ENCODE data around the gene DGKQ. TPM values are rescaled to one million over a fixed set of nuclear protein-coding genes. Genes with fewer than 3 reads are reported as not detected.

The DGKQ gene
- total RNA-seq, 2 experiments from 2014 or later = 20.5 to 21.3 TPM

DNA sequence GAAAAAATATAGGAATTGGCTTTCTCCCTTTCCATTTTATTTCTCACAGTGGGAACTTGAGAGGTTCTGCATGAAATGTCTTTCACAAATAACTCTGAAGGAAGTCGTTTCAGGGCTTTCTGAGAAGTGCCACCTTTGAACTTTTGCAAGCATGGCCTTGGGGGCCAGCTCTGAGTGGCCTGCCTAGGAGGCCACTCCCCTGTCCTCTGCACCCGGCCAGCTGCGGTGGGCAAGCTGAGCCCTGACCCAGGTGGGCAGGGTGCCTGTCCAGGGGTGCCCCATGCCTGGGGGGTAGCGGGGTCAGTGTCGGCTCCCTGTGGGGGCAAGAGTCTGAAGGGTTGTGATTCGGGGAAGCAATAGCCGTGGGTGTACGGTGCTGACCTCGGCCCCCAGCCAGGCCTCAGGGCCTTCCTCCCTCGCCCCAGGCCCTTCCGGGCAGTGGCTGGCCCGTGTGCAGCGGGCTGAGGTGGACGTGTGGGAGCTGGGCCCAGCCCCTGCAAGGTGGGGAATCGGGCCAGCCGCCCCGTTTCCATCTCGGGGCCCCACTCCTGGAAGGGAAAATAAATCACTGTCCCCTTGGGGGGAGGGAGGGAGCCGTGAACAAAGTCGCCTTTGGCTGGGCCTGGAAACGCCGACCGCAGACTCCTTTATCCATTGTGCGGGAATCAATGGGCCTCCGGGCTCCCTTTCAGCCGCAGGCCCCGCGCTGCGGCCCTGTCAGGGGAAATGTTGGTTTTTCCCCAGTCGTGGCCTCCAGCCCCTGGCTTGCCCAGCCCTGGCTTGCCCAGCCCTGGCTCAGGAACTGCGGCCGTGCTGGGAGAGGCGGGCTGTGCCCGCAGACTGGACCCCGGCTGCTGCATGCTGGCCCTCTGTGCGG, 41.2 kb upstream of the DGKQ start:
- no peak overlapping the region for H3K4me3 Mint-ChIP-seq
- H3K27ac Mint-ChIP-seq = no peak overlapping the region
- ChIA-PET CTCF (no interaction called here), POLR2A (no interaction called here)
- no peaks in the 10 kb centered on the region for H3K9me3 Mint-ChIP-seq
- peaks cover 13% of the 10 kb centered on the region for H3K4me1 Mint-ChIP-seq
- H3K36me3 Mint-ChIP-seq (ENCODE audit: low read depth) = no peaks in the 10 kb centered on the region
- no peak for DNase-seq
- H3K27me3 Mint-ChIP-seq = no peaks in the 10 kb centered on the region

- Mint-ChIP-seq H3K4me3 (no peak overlapping the region), H3K27ac (no peak overlapping the region), H3K27me3 (peaks cover 7% of the 10 kb centered on the region), H3K4me1 (peaks cover 20% of the 10 kb centered on the region), H3K36me3 (ENCODE audit: low read depth) (peaks cover 1% of the 10 kb centered on the region), H3K9me3 (no peaks in the 10 kb centered on the region)
- DNase-seq = no peak
- ChIA-PET CTCF (no interaction called here), POLR2A (interaction anchor here (0.5 to 0.6 kb wide), 2 partner anchors 881 to 1544 kb away, joined by 4 read pairs; no protein-coding TSS in a partner anchor)
Measured at GRCh38 chr4:1013225-1014073, 40.1 kb upstream of the DGKQ start.

DNA sequence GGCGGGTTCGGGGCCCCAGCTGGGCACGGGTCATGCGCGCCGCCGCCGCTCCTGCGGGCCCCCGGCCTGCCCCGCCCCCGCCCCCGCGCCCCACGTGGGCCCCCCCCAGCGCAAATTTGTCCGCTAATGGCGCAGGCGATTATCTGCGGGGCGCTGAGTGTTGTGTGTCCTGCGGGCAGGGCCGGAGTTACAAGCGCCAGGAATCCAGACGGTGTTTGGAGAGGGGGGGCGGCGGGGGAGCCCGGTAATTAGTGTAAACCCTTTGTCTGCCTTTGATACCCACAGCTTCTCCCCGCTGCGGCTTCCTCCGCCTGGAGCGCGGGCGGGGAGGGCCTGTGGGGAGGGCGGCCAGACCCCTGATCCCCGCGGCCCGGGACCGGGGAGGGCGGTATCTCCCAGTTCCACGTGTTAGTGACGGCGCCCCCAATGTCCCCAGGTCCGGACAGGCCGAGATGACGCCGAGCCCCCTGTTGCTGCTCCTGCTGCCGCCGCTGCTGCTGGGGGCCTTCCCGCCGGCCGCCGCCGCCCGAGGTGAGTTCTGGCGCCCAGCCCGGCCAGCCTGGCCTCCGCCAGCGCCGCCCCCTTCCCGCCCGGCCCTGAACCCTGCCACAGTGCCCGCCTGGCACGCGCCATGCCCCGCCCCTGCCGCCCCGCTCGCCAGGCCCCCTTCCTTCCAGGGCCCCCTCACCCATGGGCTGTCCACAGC, 38.8 kb upstream of the DGKQ start:
- Mint-ChIP-seq H3K4me1 (peaks cover 20% of the 10 kb centered on the region), H3K27ac (no peak overlapping the region), H3K9me3 (no peaks in the 10 kb centered on the region), H3K4me3 (peak overlapping the region; percentile 70), H3K27me3 (peaks cover 18% of the 10 kb centered on the region), H3K36me3 (ENCODE audit: low read depth) (peaks cover 1% of the 10 kb centered on the region)
- CTCF ChIA-PET = no interaction called here
- DNase-seq = peak; percentile 31
- POLR2A ChIA-PET = no interaction called here

- ChIA-PET POLR2A (no interaction called here), CTCF (no interaction called here)
- Mint-ChIP-seq H3K4me1 (peaks cover 20% of the 10 kb centered on the region), H3K36me3 (ENCODE audit: low read depth) (peaks cover 1% of the 10 kb centered on the region), H3K27me3 (peaks cover 23% of the 10 kb centered on the region), H3K9me3 (no peaks in the 10 kb centered on the region), H3K27ac (no peak overlapping the region), H3K4me3 (no peak overlapping the region)
- no peak for DNase-seq
Measured at GRCh38 chr4:1011666-1012033, 38.3 kb upstream of the DGKQ start.

DNA sequence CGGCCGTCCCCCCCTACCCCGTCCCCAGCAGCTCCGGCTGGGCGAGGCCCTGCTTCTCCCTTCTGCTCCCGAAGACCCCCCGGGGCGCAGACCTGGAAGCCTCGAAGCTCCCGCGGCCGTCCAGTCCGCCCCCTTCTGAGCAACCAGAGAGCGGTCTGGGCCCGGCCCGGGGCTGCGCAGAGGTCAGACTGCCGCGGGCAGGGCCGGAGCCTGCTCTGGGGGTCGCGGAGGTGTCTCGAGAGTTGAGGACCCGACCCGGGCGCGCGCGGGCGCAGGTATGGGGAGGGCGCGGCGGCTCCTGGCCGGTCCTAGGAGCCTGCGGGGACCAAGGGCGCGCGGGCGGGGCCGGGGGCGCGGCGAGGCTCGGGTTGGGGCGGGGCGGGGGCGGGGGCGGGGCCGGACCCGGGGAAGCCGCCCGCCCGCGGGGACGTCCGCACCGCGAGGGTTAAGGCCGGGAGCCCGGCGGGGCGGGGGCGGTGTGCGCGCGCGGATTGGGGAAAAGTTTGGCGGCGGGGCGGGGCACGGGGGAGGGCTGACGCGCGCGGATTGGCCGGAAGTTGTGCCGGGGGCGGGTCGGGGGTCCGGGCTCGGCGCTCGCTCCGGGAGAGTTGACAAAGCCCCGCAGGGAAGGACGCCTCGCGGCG, 37.8 kb upstream of the DGKQ start, which contains the start of gene FGFRL1:
TSS of gene FGFRL1 (plus strand) at position 605 of the 644 bp plus-strand sequence. CDS start 860 bp downstream, outside the sequence.
- Mint-ChIP-seq H3K27ac (peak within 1 kb of the TSS; percentile 96), H3K4me1 (peaks cover 20% of the 10 kb centered on the region), H3K4me3 (peak within 1 kb of the TSS; percentile 80), H3K36me3 (ENCODE audit: low read depth) (peaks cover 1% of the 10 kb centered on the region), H3K9me3 (no peaks in the 10 kb centered on the region), H3K27me3 (peaks cover 27% of the 10 kb centered on the region)
- ChIA-PET CTCF (interaction anchor here (0.6 to 1.3 kb wide), 4 partner anchors 34 to 228 kb away, joined by 3 read pairs; no protein-coding TSS in a partner anchor), POLR2A (no interaction called here)
- peak; percentile 92 for DNase-seq

DNA sequence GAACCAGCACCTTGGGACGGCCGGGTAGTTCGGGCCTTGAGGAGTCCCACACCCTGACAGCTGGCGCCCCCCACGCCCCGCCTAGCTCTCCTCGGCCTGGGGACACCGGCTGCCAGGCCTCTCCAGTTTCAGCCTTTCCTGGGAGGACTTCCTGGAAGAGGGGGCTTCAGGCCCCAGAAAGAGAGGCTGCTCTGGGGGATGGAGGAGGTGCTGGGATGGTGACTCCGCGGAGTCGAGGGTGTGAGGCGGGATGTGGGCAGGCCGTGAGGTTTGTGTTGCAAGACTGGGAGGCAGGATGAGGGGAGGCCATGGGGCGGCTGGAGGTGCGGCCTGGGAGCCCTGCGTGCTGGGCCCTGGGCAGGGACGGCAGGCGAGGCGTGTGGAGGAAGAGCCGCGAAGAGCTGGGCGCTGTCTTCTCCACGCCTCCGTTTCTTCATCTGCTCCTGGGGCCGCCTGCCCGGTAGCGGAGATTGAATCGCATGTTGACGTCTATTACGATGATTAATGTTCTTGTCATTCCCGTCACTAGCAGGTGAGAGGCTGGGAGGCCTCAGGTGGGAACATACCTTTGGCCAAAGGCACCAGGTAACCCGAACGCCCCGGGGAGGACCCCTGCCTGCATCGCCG, 37.1 kb upstream of the DGKQ start:
- peaks cover 1% of the 10 kb centered on the region for H3K36me3 Mint-ChIP-seq (ENCODE audit: low read depth)
- H3K4me3 Mint-ChIP-seq = peak overlapping the region; percentile 80
- peak overlapping the region; percentile 96 for H3K27ac Mint-ChIP-seq
- H3K4me1 Mint-ChIP-seq = peaks cover 20% of the 10 kb centered on the region
- CTCF ChIA-PET = interaction anchor here (0.6 to 1.3 kb wide), 6 partner anchors 24 to 258 kb away, joined by 3 to 4 read pairs (median 3); partner anchors contain the start of gene IDUA
- H3K9me3 Mint-ChIP-seq = no peaks in the 10 kb centered on the region
- POLR2A ChIA-PET = no interaction called here
- peak; percentile 79 for DNase-seq
- peaks cover 27% of the 10 kb centered on the region for H3K27me3 Mint-ChIP-seq

DNA sequence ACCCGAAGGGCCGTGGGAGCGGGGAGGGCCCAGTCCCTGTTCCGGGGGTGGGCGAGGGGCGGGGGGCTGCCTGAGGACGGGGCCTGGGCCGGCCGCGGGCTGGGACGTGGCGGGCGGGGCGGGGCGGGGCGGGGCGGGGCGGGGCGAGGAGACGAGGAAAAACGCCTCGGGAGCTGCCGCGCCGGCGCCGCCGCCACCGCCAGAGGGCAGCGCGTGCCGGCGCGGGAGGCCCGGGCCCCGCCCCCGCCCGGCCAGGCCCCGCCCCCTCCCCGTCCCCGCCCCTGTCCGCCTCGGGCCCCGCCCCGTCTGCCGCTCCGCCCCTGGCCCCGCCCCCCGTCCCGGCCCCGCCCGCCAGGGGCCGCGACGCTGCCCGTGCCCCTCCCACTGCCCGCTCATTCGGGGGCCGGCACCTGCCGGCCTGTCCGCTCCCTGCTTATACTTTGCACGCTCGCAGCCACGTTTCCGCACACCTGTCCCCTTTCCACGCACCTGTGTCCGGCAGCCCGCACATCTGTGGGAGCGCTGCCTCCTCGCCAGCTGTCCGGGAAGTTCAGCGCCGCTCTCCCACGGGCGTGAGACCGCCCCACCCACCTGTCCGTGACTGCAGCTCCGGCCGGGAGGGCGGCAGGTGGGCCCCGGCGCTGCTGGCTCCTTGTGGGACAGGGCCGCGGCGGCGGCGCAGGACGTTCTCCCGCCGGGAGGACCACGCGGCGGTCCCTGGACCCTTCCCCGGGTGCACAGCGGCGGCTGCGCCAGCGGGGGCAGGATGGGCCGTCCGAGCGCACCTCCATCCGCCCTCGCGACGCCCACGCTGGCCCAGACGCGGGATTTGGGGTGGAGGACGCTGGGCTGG, 36.4 kb upstream of the DGKQ start:
- Mint-ChIP-seq H3K27ac (peak overlapping the region; percentile 96), H3K27me3 (peaks cover 27% of the 10 kb centered on the region), H3K4me3 (peak overlapping the region; percentile 80), H3K9me3 (no peaks in the 10 kb centered on the region), H3K36me3 (ENCODE audit: low read depth) (peaks cover 1% of the 10 kb centered on the region), H3K4me1 (peaks cover 20% of the 10 kb centered on the region)
- POLR2A ChIA-PET = no interaction called here
- CTCF ChIA-PET = interaction anchor here (0.6 to 1.3 kb wide), 5 partner anchors 23 to 259 kb away, joined by 3 to 4 read pairs (median 3); partner anchors contain the start of gene IDUA
- DNase-seq = peak; percentile 72

GRCh38 chr4:1008840-1009541, 35.6 kb upstream of the DGKQ start:
- Mint-ChIP-seq H3K4me1 (peaks cover 18% of the 10 kb centered on the region), H3K9me3 (no peaks in the 10 kb centered on the region), H3K27me3 (peaks cover 31% of the 10 kb centered on the region), H3K4me3 (peak overlapping the region; percentile 67), H3K27ac (peak overlapping the region; percentile 31), H3K36me3 (ENCODE audit: low read depth) (peaks cover 1% of the 10 kb centered on the region)
- POLR2A ChIA-PET = no interaction called here
- DNase-seq = peak; percentile 43
- CTCF ChIA-PET = no interaction called here

DNA sequence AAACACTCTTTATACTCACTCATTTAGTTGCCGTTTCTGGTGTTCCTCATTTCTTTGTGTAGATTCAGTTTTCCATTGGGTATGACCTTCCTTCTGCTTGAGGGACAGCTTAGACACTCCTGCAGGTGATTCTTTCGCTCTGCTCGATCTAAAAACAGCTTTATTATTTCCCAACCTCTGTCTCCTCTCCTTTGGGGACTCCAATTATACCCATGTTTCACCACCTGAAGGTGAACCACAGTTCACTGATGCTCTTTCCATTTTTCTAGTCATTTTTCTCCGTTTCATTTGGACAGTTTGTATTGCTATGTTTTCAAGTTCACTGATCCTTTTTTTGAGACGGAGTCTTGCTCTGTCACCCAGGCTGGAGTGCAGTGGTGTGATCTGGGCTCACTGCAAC, 33.5 kb upstream of the DGKQ start:
- CTCF ChIA-PET = no interaction called here

GRCh38 chr4:1004557-1005485, 31.5 kb upstream of the DGKQ start:
- DNase-seq = no peak
- Mint-ChIP-seq H3K27ac (no peak overlapping the region), H3K9me3 (no peaks in the 10 kb centered on the region), H3K4me3 (no peak overlapping the region), H3K36me3 (ENCODE audit: low read depth) (peaks cover 1% of the 10 kb centered on the region), H3K27me3 (peaks cover 47% of the 10 kb centered on the region), H3K4me1 (peaks cover 8% of the 10 kb centered on the region)
- POLR2A ChIA-PET = no interaction called here
- CTCF ChIA-PET = no interaction called here

More for the DNA sequence above, 33.5 kb upstream of the DGKQ start:
- no peak for DNase-seq
- Mint-ChIP-seq H3K36me3 (ENCODE audit: low read depth) (peaks cover 1% of the 10 kb centered on the region), H3K4me3 (no peak overlapping the region), H3K4me1 (peaks cover 14% of the 10 kb centered on the region), H3K9me3 (no peaks in the 10 kb centered on the region), H3K27ac (no peak overlapping the region), H3K27me3 (peaks cover 38% of the 10 kb centered on the region)
- POLR2A ChIA-PET = no interaction called here

Measured in activated CD4-positive, alpha-beta T cell treated with anti-CD3 and anti-CD28 coated beads, Interleukin-2, amount 10 ng/mL, durations not matched to agents 7 days and 5 days (primary cell).